ES-I3 (cell line): ENCODE data around the gene GRK2.

Experiments
- H3K36me3 ChIP-seq: 2 replicates; pipeline ENCODE4 v1.6.1; 2013; ENCODE audit warnings: mild to moderate bottlenecking, low read length, control low read depth, moderate library complexity; ENCODE audit not compliant: insufficient read depth
- H3K4me1 ChIP-seq: 2 replicates; pipeline ENCODE4 v1.6.1; 2013; ENCODE audit warnings: mild to moderate bottlenecking, control low read depth, low read length; ENCODE audit not compliant: insufficient read depth
- H3K9ac ChIP-seq: 2 replicates; pipeline ENCODE4 v1.6.1; 2013; ENCODE audit warnings: low read depth, mild to moderate bottlenecking, low read length, moderate library complexity
- H3K9me3 ChIP-seq: 2 replicates; pipeline ENCODE4 v1.6.1; 2013; ENCODE audit warnings: mild to moderate bottlenecking, low read length, moderate library complexity; ENCODE audit not compliant: control insufficient read depth, insufficient read depth

The GRK2 gene

GRCh38 chr11:67271541-67272284, 5.4 kb downstream of the GRK2 start:
- H3K36me3 ChIP-seq: no peaks in the 10 kb centered on the region
- no peaks in the 10 kb centered on the region for H3K9me3 ChIP-seq
- H3K4me1 ChIP-seq: peaks cover 23% of the 10 kb centered on the region
- H3K9ac ChIP-seq: no peak overlapping the region

GRCh38 chr11:67272327-67273259, 6.3 kb downstream of the GRK2 start:
- Histone ChIP-seq H3K9ac (no peak overlapping the region), H3K9me3 (no peaks in the 10 kb centered on the region), H3K4me1 (peaks cover 30% of the 10 kb centered on the region), H3K36me3 (no peaks in the 10 kb centered on the region)

GRCh38 chr11:67273260-67273990, 7.2 kb downstream of the GRK2 start:
- Histone ChIP-seq H3K4me1 (peaks cover 36% of the 10 kb centered on the region), H3K9ac (no peak overlapping the region), H3K9me3 (no peaks in the 10 kb centered on the region), H3K36me3 (no peaks in the 10 kb centered on the region)

- Histone ChIP-seq H3K9me3 (no peaks in the 10 kb centered on the region), H3K9ac (no peak overlapping the region), H3K36me3 (peaks cover 3% of the 10 kb centered on the region), H3K4me1 (peaks cover 30% of the 10 kb centered on the region)
Observed at GRCh38 chr11:67274768-67275605, 8.7 kb downstream of the GRK2 start.

GRCh38 chr11:67275606-67276409, 9.5 kb downstream of the GRK2 start:
- no peak overlapping the region for H3K9ac ChIP-seq
- peaks cover 26% of the 10 kb centered on the region for H3K4me1 ChIP-seq
- no peaks in the 10 kb centered on the region for H3K9me3 ChIP-seq
- H3K36me3 ChIP-seq: peaks cover 4% of the 10 kb centered on the region

GRCh38 chr11:67276781-67277230, 10.5 kb downstream of the GRK2 start:
- Histone ChIP-seq H3K9me3 (no peaks in the 10 kb centered on the region), H3K4me1 (peaks cover 19% of the 10 kb centered on the region), H3K9ac (peak overlapping the region; percentile 23; the same call in 1 of the 2 replicates), H3K36me3 (peaks cover 4% of the 10 kb centered on the region)

- Histone ChIP-seq H3K4me1 (peaks cover 19% of the 10 kb centered on the region), H3K36me3 (peaks cover 4% of the 10 kb centered on the region), H3K9ac (peak overlapping the region; percentile 23; the same call in 1 of the 2 replicates), H3K9me3 (no peaks in the 10 kb centered on the region)
Observed at GRCh38 chr11:67277231-67277961, 11.1 kb downstream of the GRK2 start.

GRCh38 chr11:67278135-67278938, 12.1 kb downstream of the GRK2 start:
- peaks cover 4% of the 10 kb centered on the region for H3K36me3 ChIP-seq
- no peak overlapping the region for H3K9ac ChIP-seq
- no peaks in the 10 kb centered on the region for H3K9me3 ChIP-seq
- H3K4me1 ChIP-seq: peaks cover 19% of the 10 kb centered on the region

- peaks cover 4% of the 10 kb centered on the region for H3K36me3 ChIP-seq
- H3K4me1 ChIP-seq: peaks cover 19% of the 10 kb centered on the region
- H3K9me3 ChIP-seq: no peaks in the 10 kb centered on the region
- H3K9ac ChIP-seq: no peak overlapping the region
Observed at GRCh38 chr11:67278939-67279588, 12.8 kb downstream of the GRK2 start.

GRCh38 chr11:67279589-67280340, 13.5 kb downstream of the GRK2 start:
- Histone ChIP-seq H3K9ac (no peak overlapping the region), H3K36me3 (peaks cover 4% of the 10 kb centered on the region), H3K9me3 (no peaks in the 10 kb centered on the region), H3K4me1 (peaks cover 19% of the 10 kb centered on the region)

- H3K9ac ChIP-seq: no peak overlapping the region
- H3K36me3 ChIP-seq: peaks cover 4% of the 10 kb centered on the region
- H3K4me1 ChIP-seq: peaks cover 19% of the 10 kb centered on the region
- no peaks in the 10 kb centered on the region for H3K9me3 ChIP-seq
Observed at GRCh38 chr11:67280341-67280787, 14.1 kb downstream of the GRK2 start.
